DMS114 treated with DMSO at 0.1 percent for 48 hours (cell line): ENCODE data around the gene ZDHHC7.
"Not testable (repeated sequence)": the region's sequence is repeated elsewhere in the genome, so short reads cannot be mapped to it uniquely, and the experiment has no call there.

Experiments used
- DNase-seq: peaks from one replicate; lab custom pipeline; 2025; ENCODE audit not compliant: unreplicated experiment; lab: John Stamatoyannopoulos, UW

Gene ZDHHC7

DNA sequence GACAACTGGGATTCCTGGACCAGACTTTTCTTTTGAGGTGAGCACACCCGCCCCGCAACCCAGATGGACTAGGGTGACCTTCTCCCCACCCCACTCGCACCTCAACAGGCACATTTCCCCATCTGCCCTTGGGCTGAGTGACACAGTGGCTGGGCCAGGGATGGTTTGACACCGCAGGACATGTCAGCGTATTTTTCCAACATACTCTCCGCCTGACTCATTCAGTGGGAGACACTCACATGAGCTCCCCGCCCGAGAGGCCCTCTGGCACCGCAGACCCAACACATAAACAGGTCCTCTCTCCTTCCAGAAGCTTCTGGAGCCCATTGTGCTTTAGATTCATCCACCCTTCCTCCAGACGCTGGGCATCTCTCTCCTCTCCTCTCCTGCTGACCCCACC lies 69.4 kb downstream of the ZDHHC7 start:
- no peak for DNase-seq

DNA sequence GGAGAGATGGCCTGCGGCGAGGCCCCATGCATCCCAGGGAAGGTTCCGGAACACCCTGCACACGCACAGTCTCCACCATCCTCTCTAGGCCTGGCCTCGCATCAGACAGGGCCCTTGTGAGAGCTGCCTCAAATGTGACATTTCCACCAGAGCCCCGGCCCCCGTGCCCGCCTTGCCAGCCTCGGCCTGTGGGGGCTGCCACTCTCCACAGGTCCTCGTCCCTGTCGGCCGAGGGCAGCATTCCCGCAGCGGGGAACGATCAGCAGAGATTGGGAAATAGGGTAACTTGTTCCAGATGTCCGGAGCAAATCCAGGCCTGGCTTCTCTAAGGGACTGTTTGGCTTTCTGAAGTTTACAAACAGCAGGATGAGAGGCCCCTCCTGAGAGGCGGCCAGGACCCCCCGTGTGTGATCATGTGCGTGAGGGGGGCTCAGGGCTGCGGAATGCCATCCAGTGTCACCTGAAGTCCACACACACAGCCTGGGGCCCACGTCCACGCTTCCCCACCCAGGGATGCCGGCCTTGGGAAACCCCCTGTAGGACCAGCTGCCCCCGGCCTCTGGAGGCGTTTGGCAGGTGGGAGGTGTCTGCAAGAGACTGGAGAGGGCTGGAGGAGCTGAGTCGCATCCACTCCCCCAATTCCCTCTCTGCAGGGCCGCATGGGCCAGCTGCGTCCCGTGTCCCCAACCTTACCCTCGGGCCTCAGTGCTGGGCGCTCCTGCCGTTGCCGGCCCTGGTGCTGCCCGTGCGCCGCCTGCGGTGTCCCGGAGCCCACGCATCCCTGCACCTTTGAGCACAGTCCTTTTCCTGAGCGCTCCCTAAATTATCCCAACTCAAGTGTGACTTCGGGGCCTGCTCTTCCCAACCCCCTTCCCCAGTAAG lies 70.4 kb downstream of the ZDHHC7 start:
- DNase-seq = no peak

DNA sequence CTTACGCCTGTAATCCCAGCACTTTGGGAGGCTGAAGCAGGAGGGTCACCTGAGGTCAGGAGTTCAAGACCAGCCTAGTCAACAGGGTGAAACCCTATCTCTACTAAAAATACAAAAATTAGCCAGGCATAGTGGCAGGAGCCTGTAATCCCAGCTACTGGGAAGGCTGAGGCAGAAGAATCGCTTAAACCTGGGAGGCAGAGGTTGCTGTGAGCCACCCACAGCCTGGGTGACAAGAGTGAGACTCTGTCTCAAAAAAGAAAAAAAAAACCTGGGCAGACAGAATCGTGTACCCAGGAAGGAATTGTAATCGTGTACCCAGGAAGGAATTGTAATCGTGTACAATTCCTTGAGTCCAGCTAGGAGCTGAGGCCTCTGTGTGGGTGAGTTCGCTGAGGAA lies 72.7 kb downstream of the ZDHHC7 start:
- not testable (repeated sequence) for DNase-seq

DNA sequence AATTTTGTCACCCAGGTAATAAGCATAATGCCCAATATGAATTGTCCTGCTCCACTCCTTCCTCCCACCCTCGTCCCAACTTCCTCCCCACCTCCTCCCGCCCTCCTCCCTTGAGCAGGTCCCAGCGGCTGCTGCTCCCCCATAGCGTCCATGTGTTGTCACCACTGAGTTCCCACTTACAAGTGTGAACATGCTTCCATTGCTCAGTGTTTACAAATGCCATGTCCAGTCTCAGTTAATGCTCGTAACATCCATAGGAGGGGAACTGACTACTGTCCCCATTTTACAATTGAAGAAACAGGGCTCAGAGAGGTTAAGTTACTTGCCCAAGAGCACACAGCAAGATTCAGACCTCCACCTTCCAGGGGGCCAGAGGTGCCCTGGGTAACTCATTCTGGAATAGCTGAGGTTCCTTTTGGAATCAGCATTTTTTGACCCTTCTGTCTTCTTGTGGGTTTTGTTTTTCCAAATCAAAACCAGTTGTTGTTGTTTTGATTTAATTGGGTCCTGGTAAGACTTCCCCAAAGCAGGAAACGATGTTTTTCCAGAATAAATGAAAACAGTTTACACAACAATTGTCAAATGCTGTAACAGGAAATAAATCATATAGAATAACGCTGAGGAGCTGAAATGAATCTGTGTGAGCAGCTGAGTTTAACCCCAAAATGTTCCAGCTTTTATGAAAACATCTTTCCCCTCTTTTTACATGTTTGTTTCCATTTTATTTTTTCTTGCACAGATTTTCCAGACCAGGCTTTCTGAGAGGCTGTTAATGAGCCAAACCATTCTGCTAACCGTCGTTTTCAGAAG lies 73.9 kb downstream of the ZDHHC7 start:
- DNase-seq = no peak

DNA sequence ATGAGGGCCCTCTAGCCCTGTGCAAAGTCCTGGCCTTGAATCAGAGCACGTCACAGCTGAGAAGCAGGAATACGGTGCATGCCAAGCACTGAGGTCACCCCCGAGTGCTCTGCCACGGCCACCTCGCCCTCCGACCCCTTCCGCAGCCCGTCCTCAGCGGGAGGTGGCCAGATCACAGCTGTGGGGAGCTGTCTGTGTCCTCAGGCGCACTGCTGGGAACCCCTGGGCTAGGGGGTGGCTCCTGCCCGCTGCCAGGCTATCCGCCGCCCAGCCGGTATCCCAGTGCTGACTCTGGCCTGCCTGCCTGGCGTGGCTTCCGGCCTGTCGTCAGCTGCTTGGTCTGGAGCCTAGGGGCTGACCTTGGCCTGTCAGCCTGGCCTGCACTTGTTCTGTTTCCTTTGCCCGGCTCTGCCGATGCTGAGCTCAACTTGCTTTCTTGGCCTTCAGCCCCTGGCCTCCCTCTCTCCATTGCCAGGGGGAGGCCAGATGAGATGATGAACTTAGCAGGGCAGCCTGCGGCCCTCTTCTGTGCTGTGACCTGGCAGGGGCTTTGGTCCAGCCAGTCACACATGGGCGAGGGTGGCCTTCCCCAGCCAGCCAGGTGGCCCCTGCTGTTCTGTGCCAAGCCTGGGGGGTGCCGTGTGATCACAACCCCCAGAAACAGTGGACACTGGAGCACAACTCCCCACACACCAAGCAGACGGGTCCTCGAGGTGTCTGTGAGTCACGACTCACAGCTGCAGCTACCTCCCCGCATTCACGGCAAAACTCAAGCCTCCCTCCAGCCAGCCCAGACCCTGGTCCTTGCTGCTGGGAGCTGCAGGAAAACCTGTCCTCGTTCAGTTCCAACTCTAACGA lies 77.3 kb downstream of the ZDHHC7 start:
- DNase-seq = no peak

DNA sequence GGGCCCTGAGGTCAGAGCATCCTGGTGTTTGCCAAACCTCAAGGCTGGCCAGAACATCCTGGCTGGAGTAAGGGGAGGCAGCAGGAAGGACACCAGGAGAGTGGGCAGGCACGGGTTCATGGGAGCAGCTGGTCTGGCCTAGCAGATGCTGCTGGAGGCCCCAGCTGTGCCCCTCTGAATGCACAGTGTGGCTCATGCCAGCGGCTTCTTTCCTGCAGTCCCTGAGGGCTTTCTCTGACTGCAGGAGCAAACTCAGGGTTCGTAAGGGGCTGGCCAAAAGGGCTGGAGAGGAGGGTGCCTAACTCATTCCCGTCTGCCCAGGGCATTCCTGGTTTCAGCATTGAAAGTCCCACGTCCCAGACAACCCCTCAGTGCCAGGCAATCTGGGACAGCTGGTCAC lies 78.7 kb downstream of the ZDHHC7 start:
- no peak for DNase-seq

DNA sequence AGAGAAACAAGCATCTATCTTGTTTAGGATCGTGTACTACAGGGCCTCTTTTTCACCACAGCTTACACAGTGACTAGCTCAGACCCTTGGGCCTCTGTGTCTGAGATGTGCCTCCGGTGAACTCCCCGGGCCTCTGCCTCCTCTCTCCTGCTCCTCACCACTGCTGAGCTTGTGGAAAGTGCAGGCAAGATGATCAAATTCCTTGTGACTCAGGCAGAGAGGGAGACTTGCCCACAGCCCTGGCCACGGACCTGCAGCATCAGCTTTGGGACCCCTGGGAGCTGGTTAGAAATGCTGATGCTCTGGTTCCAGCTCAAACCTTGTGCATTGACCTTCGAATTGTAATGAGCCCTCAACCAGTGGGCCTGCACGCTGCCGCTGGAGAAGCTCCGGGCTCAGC lies 79.8 kb downstream of the ZDHHC7 start:
- no peak for DNase-seq

DNA sequence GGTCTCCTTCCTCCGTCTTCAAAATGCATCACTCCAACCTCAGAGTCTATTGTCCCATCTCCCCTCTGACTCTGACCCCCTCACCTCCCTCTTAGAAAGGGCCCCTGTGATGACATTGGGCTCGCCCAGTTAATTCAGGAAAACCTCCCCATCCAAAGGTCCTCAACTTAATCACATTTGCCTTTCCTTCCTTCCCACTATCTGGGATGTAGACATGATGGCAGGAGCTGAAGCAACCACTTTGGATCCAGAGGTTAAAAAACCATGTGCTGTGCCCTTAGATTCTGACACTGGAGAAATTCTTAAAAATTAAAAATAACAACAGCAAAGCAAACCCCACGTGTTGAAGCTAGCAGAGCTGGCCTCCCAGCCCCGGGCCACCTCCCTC lies 80.2 kb downstream of the ZDHHC7 start:
- DNase-seq = no peak

DNA sequence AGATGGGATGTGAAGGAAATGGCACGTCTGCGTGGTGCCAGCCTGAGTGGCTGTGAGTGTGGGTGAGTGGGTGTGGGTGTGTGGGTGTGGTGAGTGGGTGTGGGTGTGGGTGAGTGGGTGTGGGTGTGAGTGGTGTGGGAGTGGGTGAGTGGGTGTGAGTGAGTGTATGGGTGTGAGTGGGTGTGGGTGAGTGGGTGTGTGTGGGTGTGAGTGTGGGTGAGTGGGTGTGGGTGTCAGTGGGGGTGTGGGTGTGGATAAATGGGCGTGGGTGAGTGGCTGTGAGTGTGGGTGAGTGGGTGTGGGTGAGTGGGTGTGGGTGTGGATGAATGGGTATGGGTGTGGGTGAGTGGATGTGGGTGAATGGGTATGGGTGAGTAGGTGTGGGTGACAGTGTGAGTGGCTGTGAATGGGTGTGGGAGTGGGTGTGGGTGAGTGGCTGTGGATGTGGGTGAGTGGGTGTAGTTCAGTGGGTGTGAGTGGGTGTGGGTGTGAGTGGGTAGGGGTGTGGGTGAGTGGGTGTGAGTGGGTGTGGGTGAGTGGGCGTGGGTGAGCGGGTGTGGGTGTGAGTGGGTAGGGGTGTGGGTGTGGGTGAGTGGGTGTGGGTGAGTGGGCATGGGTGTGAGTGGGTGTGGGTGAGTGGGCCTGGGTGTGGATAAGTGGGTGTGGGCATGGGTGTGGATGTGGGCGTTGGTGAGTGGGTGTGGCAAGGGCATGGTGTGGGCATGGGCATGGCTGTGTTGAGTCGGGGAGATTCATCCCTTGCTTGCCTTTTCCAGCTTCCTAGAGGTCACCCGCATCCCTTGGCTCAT lies 80.8 kb downstream of the ZDHHC7 start:
- DNase-seq = no peak

DNA sequence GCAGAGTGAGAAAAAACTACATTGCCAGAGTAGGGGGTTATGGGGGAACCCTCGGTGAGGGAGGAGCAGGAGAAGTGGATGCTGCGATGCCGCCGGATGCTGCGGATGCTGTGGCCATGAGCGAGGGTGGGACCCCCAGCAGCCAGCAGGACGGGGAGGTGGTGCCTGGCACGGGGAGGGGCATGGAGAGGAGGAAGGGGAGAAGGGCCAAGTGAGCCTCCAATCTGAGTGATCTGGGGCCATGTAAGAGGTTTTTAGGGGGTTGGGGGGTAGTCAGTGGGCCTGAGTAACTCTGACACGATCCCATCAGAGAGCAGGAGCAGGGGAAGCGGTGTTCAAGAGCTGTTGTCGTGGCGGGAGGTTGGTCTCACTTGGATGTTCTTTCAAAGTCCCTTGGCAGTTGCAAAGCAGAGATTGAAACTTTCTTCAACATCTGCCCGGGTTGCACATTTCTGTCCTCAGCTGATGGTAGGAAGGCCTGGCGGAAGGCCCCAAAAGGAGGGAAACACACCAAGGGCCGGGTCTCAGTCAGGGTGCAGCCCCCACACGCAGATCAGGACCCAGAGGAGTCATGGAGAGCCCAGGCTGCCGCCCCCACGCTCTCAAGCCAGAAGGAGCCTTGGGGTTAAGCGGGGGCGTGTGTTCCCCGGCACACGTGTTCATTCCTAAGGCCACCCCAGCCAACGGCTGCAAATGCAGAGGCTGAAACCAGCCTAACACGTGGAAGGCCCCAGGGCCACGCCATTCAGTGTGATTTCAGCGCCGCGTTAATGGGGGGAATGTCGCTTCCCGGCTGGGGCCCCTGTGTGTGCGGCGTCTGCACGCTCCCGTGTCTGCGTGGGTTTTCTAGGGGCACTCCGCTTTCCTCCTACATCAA lies 81.7 kb downstream of the ZDHHC7 start:
- DNase-seq = no peak

DNA sequence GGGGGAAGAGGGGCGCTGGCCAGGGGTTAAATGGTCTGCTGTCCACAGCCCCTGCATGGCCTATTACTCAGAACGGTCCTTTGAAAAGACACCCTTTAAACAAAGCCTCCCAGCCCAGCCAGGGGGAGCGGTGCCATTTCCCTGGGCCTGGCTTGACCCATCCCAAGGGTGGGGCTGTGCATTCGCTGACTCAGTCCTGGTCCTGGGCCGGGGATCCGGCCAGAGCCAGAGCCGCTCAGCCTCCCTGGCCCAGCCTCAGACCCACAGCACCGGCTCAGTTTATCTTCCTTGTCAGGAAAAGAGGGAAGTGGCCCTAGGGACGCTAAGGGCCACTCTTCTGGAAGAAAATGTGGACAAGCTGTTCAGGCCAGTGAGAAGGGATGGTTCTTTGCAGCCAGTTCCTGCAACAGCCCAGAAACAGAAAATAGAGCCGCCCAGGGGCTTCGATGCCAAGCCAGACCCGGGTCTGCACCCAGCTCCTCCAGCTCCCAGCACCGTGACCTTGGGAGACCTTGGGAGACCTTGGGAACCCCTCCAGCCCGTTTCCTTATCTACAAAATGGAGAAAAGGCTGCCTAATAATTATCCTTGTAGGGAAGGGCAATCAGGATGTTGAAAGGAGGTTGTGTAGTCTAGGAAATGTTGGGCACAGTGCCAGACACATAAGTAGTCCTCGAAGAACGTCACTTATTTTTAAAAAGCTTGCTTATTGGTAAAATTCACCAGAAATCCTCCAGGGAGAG lies 82.5 kb downstream of the ZDHHC7 start:
- DNase-seq = no peak

DNA sequence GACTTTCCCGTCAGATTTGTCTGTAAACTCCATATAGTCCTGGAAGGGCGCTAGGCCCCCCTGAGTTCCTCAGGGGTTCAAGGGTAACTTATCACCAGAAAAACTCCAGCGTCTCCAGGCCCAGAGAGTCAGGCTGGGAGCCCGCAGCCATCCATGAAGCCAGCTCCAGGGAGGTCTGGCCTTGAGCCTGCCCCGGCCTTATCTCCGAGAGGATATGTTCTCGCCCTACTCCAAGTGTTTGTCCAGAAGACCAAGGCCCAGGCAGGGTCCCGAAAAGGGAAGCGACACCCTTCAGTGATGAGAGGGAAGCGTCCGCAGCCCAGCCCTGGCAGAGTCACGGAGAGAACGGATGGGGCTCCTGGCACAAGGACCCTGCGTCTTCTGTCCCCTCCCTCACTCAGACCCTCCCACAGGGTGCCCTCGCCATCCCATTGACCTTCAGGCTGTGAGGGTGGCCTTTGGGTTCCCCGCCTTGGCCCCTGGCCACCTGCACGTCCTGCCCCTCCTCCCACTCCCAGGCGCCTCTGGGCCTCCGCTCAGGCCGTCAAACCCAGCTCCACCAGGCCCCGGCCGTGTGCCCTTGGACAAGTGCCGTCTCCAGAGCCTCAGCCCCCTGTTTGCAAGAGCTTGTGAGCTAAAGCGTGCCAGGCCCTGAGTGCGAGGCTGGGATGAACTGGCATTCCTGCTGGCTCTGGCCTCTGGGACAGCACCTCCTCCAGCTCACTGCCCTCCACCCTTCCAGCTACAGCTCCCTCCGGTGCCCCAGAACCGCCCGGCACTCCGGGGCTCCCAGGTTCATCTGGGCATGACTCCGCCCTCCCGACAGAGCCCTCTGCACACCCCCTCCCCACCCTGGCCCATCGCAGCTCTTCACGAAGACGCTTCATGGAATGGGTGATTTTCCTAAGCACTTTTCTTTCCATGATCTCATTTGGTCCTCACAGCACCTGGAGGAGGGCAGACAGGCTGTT lies 83.4 kb downstream of the ZDHHC7 start:
- DNase-seq = no peak

DNA sequence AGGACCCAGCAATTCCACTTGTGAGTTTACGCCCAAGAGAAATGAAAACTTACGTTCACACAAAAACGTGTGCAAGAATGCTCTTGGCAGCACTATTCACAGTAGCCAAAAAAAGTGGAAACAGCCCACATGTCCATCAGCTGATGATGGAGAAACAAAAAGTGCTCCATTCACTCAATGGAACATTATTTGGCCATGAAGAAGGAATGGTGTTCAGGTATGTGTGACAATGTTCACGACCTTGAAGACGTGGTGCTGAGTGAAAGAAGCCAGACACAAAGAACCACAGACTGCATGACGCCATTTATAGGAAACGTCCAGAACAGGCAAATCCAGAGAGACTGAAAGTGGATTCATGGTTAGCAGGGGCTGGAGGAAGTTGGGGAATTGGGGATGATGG lies 84.9 kb downstream of the ZDHHC7 start:
- no peak for DNase-seq

DNA sequence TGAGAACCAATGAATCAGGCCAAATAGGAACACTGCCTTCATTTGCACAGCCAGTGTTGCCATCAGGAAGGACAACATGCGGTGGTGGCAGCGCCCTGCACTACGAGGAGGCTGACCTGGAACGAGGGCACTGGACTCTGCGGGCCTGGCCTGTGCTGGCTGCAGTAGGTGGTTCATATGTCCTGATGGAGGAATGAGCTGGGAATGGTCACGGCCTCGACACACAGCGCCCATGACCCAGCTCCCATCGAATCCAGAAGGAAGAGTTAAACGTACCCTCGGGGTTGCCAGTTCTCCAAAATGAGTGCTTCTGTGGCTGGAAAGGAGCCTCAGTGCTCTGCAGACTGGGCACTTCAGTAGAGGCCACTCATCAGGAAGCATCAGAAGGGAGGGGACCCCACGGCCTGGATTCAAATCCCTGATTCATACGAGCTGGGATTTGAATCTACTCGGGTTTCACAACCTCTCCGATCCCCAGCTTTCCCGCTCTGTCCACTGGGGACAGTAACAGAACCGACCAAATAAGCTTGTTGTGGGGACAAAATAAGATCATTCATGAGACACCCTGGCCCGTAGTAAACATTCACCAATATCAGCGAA lies 85.5 kb downstream of the ZDHHC7 start:
- no peak for DNase-seq

DNA sequence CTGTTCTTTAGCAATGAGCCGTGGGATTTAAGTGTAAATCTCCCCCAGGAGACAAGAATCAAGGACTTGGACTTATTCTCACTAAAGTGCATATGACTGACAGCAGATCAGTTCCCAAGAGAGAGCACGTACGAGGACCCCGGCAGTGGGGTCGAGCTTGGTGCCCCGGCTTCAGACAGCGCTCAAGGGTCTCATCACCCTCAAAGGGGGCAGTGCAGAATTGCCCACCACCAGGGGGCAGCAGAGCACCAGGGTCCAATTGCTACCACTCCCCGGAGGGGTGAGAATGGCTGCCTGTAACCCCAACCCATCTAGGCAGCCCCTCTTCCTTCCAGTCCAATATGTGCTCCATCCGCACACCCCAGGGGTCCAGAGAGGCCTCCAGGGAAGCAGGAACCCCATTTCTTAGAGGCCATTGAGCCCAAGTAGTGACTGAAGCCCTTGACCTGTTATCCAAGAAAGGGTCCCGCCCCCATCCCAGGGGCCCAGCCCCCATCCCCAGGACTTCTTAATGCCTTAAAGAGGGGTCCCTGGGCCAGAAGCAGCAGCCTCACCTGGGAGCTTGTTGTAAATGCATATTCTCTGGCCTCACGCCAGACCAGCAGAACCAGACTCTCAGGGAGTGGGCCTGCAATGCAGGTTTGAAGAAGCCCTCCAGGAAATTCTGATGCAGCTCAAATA lies 86.1 kb downstream of the ZDHHC7 start:
- peak; percentile 19 for DNase-seq

DNA sequence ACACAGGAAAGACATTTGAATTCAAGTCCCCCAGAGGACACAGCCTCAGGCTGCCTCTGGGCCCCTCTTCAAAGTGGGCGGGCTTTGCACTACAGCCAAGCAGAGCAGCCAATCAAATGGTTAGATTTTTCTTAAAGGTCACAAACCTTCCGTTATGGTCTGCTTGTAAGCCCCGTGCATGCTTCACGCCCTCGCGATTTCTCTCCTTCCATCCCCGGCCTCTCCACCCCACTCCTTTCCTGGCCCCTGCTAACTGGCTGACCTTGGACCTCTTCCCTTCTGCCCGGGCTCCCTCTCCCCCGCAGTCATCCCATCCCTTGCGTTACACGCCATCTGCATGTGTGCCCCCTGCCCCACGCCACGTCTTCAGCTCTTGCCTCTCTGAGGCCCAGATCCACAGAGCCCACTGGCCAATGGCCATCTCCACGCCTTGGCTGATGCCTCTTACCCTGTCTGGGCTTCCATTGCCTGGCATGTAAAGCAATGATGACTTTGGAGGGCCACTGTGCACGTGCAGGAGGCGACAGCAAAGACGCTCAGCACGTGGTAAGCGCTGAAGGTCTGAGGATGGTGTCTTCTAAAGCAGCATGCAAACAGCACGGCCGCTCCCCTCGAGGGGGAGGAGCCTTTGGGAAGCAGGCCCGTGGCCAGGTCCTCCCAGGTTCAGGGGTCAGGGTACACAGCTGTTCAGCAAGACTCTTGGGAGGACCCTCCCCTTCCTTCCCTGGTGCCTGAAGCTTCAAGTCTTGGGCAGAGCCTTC lies 86.8 kb downstream of the ZDHHC7 start:
- no peak for DNase-seq
